ENCODE measurements around the gene HOXC6.

DNA sequence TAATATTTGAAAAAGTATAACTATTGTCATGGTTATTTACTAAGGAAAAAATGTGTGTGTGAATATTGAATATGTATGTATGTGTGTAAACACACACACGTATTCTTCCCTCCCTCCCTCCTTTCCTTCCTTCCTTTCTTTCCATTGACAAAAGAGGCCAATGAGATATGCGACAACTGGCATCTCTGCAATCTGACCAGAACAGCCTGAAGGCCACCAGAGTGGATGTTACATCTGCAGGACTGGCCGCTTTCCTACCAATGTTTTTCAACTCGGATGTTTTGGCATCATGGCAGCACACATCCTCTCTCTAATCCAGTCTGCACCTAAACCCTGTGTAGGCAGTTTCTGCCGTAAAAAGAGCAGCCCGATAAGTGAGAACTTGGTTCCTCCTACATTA lies 46.1 kb downstream of the HOXC6 start:
- TF ChIP-seq CTCF (IDR thresholded peaks at IDR 0.05) = no peak
- TF ChIP-seq EP300 (IDR thresholded peaks at IDR 0.05; ENCODE audit: low read depth) = no peak
- no peak for TF ChIP-seq POLR2A (IDR thresholded peaks at IDR 0.05)
- TF ChIP-seq POLR2AphosphoS5 (IDR thresholded peaks at IDR 0.05) = no peak
